ENCODE results near the gene PPM1A. TPM values are rescaled to one million over a fixed set of nuclear protein-coding genes. Genes with fewer than 3 reads are reported as not detected.

The PPM1A gene
- total RNA-seq, 1 experiment from 2014 or later: 28.1 TPM

DNA sequence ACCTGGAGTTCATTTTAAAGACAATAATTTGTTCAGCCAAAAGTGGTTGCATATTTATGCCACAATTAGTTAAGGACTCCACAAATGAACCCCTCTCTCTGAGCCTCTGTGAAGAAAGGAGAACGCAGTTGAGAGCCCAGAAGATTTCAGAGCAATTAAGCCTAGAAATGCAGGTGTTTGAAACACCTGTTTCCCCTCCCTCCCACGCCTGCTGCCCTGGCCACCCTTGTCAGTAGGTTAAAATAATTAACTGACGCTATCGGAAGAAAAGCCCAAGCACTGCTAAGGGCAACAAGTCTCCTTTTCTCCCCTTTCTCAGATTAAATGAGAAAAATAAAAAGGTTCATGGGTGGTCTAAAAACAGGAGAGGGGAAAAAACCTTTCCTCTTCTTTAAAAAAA is 99.2 kb downstream of the PPM1A start:
- Histone ChIP-seq H3K9me3 (ENCODE audit: control insufficient read depth, insufficient read depth, low read depth, low read length) (no peaks in the 10 kb centered on the region), H3K36me3 (ENCODE audit: control insufficient read depth, insufficient read depth, low read length) (no peaks in the 10 kb centered on the region), H3K4me1 (ENCODE audit: control insufficient read depth, insufficient read depth, low read length) (no peaks in the 10 kb centered on the region), H3K27ac (ENCODE audit: low read length) (no peak overlapping the region), H3K4me3 (ENCODE audit: low read depth in 2 of 2, low read length in 2 of 2) (no peak overlapping the region), H3K27me3 (ENCODE audit: control insufficient read depth, insufficient read depth, low read length) (no peaks in the 10 kb centered on the region)
- ChIA-PET CTCF (no interaction called here), POLR2A (no interaction called here)
- in situ Hi-C loops (cut with HindIII; ENCODE audit: low pct_unique_long_range_greater_than_20kb, low sequenced_read_pairs): no loop called here
- intact Hi-C loops (cut with micrococcal nuclease; ENCODE audit: unreplicated experiment): no loop called here
- no peak for DNase-seq (ENCODE audit: low read depth, low spot score)
- no TSS peak for BruUV-seq (replicated peaks)
- no peak for TF ChIP-seq POLR2AphosphoS5 (IDR thresholded peaks at IDR 0.05; ENCODE audit: low read depth, low read length)
- TF ChIP-seq TCF7L2 (IDR thresholded peaks at IDR 0.05; ENCODE audit: low read depth, low read length): no peak
- TF ChIP-seq, protein P1, sequence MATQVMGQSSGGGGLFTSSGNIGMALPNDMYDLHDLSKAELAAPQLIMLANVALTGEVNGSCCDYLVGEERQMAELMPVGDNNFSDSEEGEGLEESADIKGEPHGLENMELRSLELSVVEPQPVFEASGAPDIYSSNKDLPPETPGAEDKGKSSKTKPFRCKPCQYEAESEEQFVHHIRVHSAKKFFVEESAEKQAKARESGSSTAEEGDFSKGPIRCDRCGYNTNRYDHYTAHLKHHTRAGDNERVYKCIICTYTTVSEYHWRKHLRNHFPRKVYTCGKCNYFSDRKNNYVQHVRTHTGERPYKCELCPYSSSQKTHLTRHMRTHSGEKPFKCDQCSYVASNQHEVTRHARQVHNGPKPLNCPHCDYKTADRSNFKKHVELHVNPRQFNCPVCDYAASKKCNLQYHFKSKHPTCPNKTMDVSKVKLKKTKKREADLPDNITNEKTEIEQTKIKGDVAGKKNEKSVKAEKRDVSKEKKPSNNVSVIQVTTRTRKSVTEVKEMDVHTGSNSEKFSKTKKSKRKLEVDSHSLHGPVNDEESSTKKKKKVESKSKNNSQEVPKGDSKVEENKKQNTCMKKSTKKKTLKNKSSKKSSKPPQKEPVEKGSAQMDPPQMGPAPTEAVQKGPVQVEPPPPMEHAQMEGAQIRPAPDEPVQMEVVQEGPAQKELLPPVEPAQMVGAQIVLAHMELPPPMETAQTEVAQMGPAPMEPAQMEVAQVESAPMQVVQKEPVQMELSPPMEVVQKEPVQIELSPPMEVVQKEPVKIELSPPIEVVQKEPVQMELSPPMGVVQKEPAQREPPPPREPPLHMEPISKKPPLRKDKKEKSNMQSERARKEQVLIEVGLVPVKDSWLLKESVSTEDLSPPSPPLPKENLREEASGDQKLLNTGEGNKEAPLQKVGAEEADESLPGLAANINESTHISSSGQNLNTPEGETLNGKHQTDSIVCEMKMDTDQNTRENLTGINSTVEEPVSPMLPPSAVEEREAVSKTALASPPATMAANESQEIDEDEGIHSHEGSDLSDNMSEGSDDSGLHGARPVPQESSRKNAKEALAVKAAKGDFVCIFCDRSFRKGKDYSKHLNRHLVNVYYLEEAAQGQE (IDR thresholded peaks at IDR 0.05; ENCODE audit: insufficient read depth in 1 of 2, low read depth in 2 of 2, low read length in 1 of 2): no peak
- no peak for TF ChIP-seq SIN3A (IDR thresholded peaks at IDR 0.05; ENCODE audit: borderline replicate concordance, insufficient read depth, low read depth, low read length)
- TF ChIP-seq CTCF (IDR thresholded peaks at IDR 0.05): no peak
- no peak for ATAC-seq

Other genes starting within 250 kb of the PPM1A start
- 60.0 TPM for gene PCNX4, start 157.3 kb upstream of the PPM1A start, total RNA-seq (2021; ENCODE audit: unreplicated experiment)
- gene DHRS7, start 83.8 kb upstream of the PPM1A start, total RNA-seq (2021; ENCODE audit: unreplicated experiment): 34.5 TPM
- 0.08 TPM for gene C14orf39, start 236.8 kb downstream of the PPM1A start, total RNA-seq (2021; ENCODE audit: unreplicated experiment)

Data from Panc1 (cell line).